ENCODE measurements around the gene ERC2.

ERC2 gene

DNA sequence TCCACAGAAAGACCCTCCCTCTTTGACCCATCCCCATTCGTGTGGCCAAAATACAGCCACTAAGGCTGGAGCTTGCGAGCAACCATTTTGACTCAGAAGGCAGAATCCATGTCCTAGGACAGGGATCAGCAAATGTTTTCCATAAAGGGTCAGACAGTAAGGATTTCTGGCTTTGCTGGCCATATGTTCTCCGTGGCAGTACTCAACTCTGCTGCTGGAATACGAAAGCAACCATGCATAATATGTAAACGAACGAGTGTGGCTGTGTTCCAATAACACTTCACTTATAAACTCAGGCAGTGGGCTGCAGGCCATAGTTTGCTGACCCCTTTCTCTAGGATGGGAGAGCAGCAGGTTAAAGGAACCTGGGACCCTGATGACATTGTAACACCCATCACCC is 903.5 kb downstream of the ERC2 start:
- FAIRE-seq = no peak

- FAIRE-seq = no peak
Measured at GRCh38 chr3:55562700-55563099, 905.6 kb downstream of the ERC2 start.

DNA sequence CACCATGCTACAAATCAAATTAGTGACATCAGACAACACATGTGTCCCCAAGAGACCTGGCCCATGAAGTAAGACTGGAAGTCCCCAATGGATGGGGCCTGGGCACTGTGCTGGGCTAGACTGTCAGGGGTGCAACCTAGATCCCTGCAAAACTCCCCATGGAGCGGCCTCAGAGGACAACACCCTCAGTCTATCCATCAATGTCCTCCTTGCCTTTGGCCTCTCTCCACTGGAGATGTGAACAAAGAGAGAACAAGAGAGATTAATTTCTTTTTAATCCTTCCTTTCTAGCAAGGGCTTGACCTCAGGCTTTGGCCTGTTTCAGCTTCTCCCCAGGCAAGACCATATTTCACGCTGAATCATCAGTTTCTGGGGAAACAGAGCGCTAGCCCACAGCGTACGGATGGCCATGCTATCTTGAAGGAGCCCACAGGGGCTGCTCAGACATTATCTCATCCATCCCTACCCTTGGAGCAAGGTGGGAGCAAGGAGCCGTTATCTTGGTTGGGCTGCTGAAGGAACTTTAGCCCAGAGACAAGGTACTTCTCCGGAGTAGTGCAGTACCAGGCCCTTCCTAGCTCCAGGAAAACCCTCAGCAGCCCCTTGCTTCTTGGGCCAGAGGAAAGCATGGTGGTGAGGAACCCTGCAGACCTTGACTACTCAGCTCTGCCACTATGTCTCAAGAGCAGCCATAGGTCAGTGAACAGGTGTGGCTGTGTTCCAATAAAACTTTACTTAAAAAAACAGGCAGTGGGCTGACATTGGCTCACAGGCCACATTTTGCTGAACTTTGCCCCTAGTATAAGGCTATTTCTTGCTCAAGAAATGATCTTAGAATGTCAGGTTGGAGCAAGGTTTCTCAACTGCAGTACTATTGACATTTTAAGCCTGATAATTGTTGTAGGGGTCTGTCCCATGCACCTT is 908.5 kb downstream of the ERC2 start:
- FAIRE-seq = no peak

DNA sequence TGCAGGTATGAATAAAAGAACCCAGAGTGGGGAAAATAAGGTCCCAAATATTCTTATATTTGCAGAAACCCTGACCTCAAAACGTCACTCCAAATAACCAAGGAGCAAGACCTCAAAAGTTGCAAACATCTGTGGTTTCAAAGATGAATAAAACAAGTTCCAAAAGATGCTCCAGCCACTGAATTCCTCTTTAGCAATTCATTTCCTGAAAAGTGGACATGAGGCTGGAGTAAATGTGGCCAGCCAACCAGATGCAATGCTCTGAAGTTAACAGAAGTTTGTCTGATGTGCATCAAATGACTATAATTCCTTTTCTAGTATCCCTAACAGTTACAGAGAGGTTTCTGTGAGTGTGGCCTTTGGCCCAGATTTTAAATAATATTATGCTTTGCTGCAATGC is 910.0 kb downstream of the ERC2 start:
- FAIRE-seq = no peak

DNA sequence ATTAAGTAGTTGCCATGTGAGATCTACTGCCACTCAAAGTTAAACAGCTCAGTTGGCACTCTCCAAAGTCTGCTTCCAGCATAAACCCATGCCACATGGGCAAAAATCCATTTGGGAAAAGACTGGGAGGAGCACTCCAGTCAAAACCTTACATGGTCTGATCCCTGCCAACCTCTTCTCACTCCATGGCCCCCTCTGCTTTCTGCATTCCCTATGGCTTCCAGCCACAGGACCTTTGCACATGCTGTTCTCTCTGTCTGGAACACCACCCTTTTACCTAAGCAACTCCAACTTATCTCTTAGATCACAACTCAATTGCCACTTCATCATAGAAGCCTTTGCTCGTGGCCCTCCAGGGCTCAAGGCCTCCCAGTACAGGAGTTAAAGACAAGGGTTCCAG is 910.7 kb downstream of the ERC2 start:
- FAIRE-seq = no peak

DNA sequence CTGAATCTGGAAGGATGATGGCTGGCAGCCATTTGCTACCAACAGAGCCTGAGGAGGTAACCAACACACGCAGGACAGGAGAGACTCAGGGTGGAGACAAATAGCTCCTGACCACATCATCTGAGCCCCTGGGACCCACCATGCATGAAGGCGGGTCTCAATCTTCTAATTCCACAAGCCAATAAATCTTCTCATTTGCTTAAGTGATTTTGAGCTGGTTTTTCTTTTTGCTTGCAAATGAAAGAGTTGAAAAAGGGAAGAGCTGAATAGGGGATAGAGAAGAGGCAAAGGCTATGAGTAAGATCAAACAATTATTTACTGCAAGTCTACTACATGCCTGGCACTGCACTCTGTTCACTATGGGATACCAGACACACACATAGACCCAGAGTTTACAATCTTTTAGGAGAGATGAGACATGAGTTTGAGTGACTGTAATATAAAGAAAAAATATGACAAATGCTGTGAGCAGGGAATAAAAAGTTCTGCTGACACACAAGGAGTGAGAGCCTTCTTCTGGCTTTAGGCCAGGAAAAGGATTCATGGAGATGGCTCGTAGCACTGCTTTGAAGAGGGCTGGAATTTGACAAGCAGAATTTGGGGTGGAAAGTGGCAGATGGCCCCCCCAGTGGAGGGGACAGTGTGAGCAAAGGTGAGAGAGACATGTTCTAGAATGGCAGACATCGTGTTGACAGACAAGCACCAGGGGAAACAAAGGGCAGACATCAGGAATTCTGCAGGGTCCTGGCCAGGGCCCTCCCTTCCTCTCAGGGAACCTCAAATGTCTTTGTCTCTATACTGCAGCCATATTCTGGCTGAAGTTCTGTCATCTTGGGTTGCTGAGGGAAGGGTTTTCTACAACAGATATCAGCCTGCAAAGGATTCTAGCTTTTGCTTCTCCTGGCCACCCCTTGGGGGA is 911.4 kb downstream of the ERC2 start:
- FAIRE-seq = no peak

GRCh38 chr3:55555873-55556618 is 912.2 kb downstream of the ERC2 start:
- no peak for FAIRE-seq

DNA sequence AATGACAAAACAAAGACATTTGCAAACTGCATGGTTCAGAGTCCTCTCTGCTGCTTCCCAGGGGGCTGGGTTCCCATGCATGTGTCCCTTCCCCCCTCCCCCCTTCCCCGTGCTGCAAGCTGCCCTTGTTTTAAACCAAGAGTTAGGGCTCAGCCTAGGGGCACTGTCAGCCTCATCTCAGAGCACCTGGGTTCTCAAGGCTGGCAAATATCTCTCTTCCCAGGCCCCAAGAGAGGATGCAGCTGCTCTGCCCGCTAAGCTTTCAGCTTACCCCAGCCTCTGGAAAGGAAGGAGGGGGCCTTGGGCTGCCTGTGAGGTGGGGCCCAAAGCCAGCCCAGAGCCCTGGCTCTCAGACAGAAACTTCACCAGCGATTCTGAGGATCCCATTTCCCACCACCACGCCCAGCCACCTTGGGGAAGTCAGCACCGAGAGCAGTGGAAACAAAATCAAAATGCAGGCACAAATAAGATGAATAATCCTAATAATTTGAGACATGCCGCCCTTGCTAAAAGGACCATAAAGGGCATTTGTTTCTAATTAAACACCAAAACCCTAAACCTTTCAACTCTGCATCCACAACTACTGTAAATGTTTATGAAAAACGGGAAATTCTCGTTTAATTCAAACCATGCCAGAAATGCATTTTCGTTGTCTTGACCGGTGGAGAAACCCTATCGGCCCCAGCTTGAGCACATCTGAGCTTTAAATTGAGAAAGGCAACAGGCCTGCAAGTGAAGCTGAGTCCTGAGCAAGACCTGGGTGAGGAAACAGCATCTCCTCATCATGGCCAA is 913.4 kb downstream of the ERC2 start:
- FAIRE-seq = no peak

- no peak for FAIRE-seq
Measured at GRCh38 chr3:55551644-55552043, 916.6 kb downstream of the ERC2 start.

DNA sequence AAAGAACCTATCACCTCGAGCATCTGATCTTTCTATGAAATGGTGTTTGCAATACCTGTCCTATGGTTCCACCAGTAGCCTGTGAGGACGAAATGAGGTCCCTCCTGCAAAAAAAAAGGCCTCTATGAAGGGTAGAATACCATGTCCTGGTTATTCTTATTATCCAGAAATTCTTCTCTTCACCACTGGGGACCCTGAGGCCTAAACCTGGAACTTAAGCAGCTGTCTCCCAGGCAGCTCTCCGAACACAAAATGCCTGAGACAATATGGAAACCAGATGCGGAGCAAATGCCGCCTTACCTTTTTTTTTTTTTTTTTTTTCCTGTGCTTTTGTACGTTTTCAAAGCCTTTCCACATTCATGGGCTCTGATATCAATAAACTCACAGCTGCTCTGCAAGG is 919.1 kb downstream of the ERC2 start:
- no peak for FAIRE-seq

GRCh38 chr3:55546866-55547669 is 921.2 kb downstream of the ERC2 start:
- FAIRE-seq = no peak

GRCh38 chr3:55545995-55546394 is 922.3 kb downstream of the ERC2 start:
- FAIRE-seq = no peak

- FAIRE-seq = no peak
Measured at GRCh38 chr3:55544219-55544618, 924.0 kb downstream of the ERC2 start.

GRCh38 chr3:55543181-55543614 is 925.1 kb downstream of the ERC2 start:
- FAIRE-seq = no peak

DNA sequence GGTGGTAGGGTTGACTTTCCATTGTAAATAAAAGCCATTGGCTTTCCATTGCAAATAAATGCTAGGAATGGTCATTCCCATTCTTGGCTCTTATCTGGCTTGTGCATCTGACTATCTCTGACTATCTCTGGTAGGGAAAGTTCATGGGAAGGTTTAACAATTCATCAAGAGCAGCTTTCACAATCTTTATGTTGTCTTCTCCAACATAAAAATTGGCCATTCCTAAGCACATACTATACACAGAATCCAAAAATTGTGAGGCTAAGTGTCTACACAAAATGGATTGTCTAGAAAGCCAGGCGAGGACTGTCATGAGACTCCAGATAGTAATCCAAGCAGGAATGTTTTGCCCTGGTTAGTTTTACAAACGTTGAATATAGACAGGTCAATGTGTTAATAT is 926.8 kb downstream of the ERC2 start:
- FAIRE-seq = no peak

GRCh38 chr3:55541016-55541415 is 927.3 kb downstream of the ERC2 start:
- FAIRE-seq = no peak

DNA sequence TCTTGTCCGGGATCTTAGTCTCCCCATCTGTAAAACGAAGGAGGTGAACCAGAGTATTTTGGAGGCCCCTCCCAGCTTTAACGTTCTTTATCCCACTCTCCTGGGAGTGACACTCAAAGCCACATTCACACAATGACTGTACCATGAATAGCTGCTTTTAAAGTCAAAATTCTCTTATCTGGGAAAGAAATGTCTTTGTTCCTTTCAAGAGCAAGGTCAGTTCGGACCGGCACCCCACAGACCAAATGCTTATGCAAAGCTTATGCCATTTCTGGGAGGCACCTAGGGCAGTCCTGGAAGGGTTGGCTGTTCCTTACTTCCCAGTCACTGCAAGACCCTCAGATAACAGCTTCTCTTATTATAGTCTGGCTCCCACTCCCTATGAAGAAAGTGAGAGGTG is 927.7 kb downstream of the ERC2 start:
- FAIRE-seq = no peak

GRCh38 chr3:55538158-55538557 is 930.1 kb downstream of the ERC2 start:
- FAIRE-seq = no peak

DNA sequence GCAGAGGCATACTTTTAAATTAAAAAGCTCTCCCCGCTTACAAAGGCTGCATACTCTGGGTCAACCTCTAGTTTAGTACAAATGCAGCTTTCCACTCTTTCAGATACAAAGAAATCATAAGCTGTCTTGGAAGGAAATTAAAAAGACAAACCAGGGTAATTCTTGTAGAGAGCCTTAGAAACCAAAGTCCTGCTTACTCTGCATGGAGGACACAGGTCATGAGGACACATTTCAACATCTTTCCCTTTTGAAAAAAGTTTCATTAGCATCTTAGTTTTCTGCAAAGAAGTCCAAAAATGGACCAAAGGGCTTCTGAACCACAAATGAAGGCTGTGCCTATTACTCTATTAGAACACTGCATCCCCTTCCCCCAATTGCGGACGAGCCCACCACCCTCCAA is 930.7 kb downstream of the ERC2 start:
- FAIRE-seq = no peak

GRCh38 chr3:55537129-55537528 is 931.1 kb downstream of the ERC2 start:
- no peak for FAIRE-seq

DNA sequence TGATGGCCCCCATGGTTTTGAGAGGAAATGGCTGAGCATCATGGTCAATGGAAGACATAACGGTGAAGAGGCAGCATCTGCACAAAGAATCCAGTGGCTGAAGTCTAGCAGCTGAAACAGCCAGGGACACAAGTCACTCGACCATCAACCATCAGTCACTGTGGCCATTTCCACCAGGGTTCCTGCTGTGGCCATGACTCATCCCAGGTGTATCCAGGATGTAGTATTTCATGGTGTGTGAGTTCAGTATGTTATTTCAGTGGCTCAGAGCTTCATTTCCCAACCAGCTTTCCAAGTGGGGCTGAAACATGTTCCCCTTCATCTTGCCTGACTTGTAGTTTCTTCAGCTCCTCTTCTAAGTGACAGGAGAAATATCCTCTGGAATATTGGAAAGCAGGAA is 933.4 kb downstream of the ERC2 start:
- FAIRE-seq = no peak

Measured in colon (tissue), 2 donors.